ENCODE data around the gene DYDC1. TPM values are rescaled to one million over a fixed set of nuclear protein-coding genes. Genes with fewer than 3 reads are reported as not detected.
A peak's percentile ranks its signal among the peaks of the same experiment; 100 is the strongest.
"Not testable (repeated sequence)": the region's sequence is repeated elsewhere in the genome, so short reads cannot be mapped to it uniquely, and the experiment has no call there.

Gene DYDC1
- total RNA-seq, 2 donors from 2014 or later, result not detected

GRCh38 chr10:80322158-80322557 lies 34.4 kb downstream of the DYDC1 start:
- Mint-ChIP-seq H3K4me3 (no peak overlapping the region), H3K4me1 (ENCODE audit: low read depth in 2 of 2) (no peaks in the 10 kb centered on the region), H3K9me3 (no peaks in the 10 kb centered on the region), H3K36me3 (no peaks in the 10 kb centered on the region), H3K27me3 (peaks cover 2 to 18% of the 10 kb centered on the region in 2 donors), H3K27ac (no peak overlapping the region)
- DNase-seq (ENCODE audit: low spot score), result no peak
- no peak for ATAC-seq

DNA sequence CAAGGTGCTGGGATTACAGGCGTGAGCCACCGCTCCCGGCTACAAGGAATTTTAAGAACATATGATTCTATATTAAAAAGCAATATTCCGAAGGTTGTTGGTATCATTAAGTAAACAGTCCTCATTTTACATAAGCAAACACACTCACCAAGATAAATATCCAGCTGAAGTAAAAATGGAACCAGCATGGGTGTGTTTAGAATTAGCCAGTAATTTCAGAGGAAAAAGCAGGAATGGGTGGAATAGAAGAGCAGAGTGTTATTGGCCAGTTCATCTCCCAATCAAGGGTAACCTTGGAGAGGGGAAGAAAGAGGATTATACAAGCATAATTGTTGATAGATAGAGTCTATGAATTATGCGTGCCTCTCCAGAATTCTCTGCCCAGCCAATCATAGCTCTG lies 35.4 kb downstream of the DYDC1 start:
- H3K4me1 Mint-ChIP-seq (ENCODE audit: low read depth in 2 of 2), result no peaks in the 10 kb centered on the region
- no peak for DNase-seq (ENCODE audit: low spot score)
- H3K27me3 Mint-ChIP-seq, result peaks cover 2 to 18% of the 10 kb centered on the region in 2 donors
- ATAC-seq, result no peak
- H3K27ac Mint-ChIP-seq, result no peak overlapping the region
- H3K36me3 Mint-ChIP-seq, result no peaks in the 10 kb centered on the region
- H3K9me3 Mint-ChIP-seq, result no peaks in the 10 kb centered on the region
- H3K4me3 Mint-ChIP-seq, result no peak overlapping the region

- no peaks in the 10 kb centered on the region for H3K4me1 Mint-ChIP-seq (ENCODE audit: low read depth in 2 of 2)
- H3K9me3 Mint-ChIP-seq, result no peaks in the 10 kb centered on the region
- H3K36me3 Mint-ChIP-seq, result no peaks in the 10 kb centered on the region
- H3K4me3 Mint-ChIP-seq, result no peak overlapping the region
- ATAC-seq (peak in 1 of 2 donors; percentile 45), DNase-seq (ENCODE audit: low spot score) (no peak)
- peaks cover 2 to 18% of the 10 kb centered on the region in 2 donors for H3K27me3 Mint-ChIP-seq
- no peak overlapping the region for H3K27ac Mint-ChIP-seq
These were observed 36.2 kb downstream of the DYDC1 start for GRCh38 chr10:80320377-80320776.

DNA sequence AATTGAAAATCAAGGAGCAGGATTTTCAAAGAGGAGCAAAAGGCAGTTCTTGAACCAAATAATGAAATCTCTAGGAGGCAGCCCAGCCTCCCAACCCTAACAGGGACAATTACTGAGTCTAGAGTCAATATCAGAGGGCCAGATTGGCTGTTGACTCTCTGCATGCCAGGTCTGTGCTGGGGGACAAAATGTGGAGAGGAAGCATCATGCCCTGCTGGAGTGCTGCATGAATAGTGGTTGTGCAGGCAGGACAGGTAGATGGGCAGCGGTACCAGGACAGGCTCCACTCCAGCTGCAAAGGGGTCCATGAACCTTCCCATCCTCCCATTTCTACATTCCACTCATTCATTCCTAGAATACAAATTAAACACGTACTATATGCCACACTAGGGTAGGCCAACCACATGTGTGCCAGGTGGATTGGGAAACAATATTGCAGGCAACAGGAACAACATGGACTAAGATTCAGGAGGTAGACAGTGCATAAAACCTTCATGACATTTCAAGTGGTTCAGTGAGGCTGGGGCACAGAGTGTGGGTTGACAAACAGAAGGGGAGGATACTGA lies 36.7 kb downstream of the DYDC1 start:
- no peak for DNase-seq (ENCODE audit: low spot score)
- Mint-ChIP-seq H3K27ac (no peak overlapping the region), H3K9me3 (no peaks in the 10 kb centered on the region), H3K4me3 (no peak overlapping the region), H3K36me3 (no peaks in the 10 kb centered on the region), H3K27me3 (peaks cover 2 to 18% of the 10 kb centered on the region in 2 donors), H3K4me1 (ENCODE audit: low read depth in 2 of 2) (no peaks in the 10 kb centered on the region)
- ATAC-seq, result peak in 1 of 2 donors; percentile 36

DNA sequence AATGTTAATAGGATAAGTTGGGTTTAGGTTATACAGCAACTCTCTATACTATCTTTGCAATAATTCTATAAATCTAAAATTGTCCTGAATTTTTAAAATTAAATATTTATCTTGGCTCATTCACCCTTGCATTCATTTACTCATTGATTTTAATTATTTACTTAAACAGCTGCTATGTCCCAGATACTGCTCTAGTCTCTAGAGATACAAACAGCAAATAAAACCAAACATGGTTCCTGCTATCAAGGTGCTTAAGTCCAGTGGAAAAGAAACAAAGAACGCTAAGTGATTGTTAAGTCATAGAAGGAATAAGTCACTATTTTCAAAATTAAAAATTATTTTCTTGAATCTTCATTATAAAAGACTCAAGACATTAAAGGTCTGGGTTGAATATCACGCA lies 37.2 kb downstream of the DYDC1 start:
- DNase-seq (ENCODE audit: low spot score) (no peak), ATAC-seq (no peak)
- Mint-ChIP-seq H3K4me1 (ENCODE audit: low read depth in 2 of 2) (no peaks in the 10 kb centered on the region), H3K36me3 (no peaks in the 10 kb centered on the region), H3K9me3 (no peaks in the 10 kb centered on the region), H3K4me3 (no peak overlapping the region), H3K27ac (no peak overlapping the region), H3K27me3 (peaks cover 2 to 18% of the 10 kb centered on the region in 2 donors)

GRCh38 chr10:80318742-80319141 lies 37.8 kb downstream of the DYDC1 start:
- ATAC-seq, result no peak
- DNase-seq (ENCODE audit: low spot score), result no peak
- Mint-ChIP-seq H3K27ac (no peak overlapping the region), H3K36me3 (no peaks in the 10 kb centered on the region), H3K4me3 (no peak overlapping the region), H3K9me3 (no peaks in the 10 kb centered on the region), H3K4me1 (ENCODE audit: low read depth in 2 of 2) (no peaks in the 10 kb centered on the region), H3K27me3 (peaks cover 0 to 18% of the 10 kb centered on the region in 2 donors)

DNA sequence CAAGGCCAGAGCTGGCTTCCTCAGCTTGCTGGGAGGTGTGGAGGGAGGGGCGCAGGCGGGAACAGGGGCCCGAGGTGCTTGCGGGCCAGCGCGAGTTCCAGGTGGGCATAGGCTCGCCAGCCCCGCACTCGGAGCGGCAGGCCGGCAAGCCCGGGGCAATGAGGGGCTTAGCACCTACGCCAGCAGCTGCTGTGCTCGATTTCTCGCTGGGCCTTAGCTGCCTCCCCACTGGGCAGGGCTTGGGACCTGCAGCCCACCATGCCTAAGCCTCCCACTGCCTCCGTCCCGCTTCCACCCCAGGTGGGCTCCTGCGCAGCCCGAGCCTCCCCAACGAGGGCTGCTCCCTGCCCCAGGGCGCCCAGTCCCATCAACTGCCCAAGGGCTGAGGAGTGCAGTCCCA lies 41.2 kb downstream of the DYDC1 start:
- Mint-ChIP-seq H3K27ac (no peak overlapping the region), H3K36me3 (no peaks in the 10 kb centered on the region), H3K27me3 (peaks cover 3 to 28% of the 10 kb centered on the region in 2 donors), H3K4me3 (no peak overlapping the region), H3K4me1 (ENCODE audit: low read depth in 2 of 2) (no peaks in the 10 kb centered on the region), H3K9me3 (no peaks in the 10 kb centered on the region)
- ATAC-seq (peak in 1 of 2 donors; percentile 52), DNase-seq (ENCODE audit: low spot score) (no peak)

DNA sequence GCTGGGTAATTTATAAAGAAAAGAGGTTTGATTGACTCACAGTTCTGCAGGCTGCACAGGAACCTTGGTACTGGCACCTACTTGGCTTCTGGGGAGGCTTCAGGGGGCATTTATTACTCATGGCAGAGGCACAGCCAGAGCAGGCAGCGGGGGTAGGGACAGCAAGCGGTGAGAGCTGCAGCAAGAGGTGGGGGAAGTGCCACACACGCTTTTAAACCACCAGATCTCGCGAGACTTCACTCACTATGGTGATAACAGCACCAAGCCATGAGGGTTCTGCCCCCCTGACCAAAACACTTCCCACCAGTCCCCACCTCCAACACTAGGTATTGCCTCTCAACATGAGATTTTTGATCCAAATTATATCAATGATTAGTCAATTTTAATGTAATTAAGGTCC lies 43.0 kb downstream of the DYDC1 start:
- Mint-ChIP-seq H3K27ac (no peak overlapping the region), H3K27me3 (peaks cover 3 to 18% of the 10 kb centered on the region in 2 donors), H3K9me3 (no peaks in the 10 kb centered on the region), H3K36me3 (no peaks in the 10 kb centered on the region), H3K4me3 (no peak overlapping the region), H3K4me1 (ENCODE audit: low read depth in 2 of 2) (no peaks in the 10 kb centered on the region)
- DNase-seq (ENCODE audit: low spot score), result no peak
- no peak for ATAC-seq

- not testable (repeated sequence) for H3K4me3 Mint-ChIP-seq; H3K9me3 Mint-ChIP-seq; H3K4me1 Mint-ChIP-seq (ENCODE audit: low read depth in 2 of 2); ATAC-seq; H3K27ac Mint-ChIP-seq; DNase-seq (ENCODE audit: low spot score)
- Mint-ChIP-seq H3K36me3 (peaks cover 18% of the 10 kb centered on the region), H3K27me3 (peaks cover 17 to 54% of the 10 kb centered on the region in 2 donors)
These were observed 50.6 kb downstream of the DYDC1 start for GRCh38 chr10:80305989-80306388.

DNA sequence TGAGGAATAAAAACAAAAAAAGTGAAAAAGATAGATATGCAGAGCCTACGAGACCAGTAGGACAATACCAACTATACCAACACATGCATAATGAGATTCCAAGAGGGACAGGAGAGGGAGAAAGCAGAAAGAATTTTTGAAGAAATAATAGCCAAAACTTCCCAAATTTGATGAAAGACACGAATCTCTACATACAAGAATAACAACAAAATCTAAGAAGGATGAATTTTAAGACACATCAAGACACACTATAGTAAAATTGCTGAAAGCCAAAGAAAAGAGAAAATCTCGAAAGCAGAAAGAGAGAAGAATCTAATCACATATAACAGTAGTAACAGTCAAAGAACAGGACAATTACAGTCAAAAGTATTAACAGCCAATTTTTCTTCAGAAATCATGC lies 59.6 kb downstream of the DYDC1 start:
- Mint-ChIP-seq H3K4me1 (ENCODE audit: low read depth in 2 of 2) (no peaks in the 10 kb centered on the region), H3K4me3 (no peak overlapping the region), H3K36me3 (peaks cover 12% of the 10 kb centered on the region), H3K9me3 (peaks cover 12% of the 10 kb centered on the region), H3K27ac (no peak overlapping the region), H3K27me3 (peaks cover 5 to 19% of the 10 kb centered on the region in 2 donors)
- DNase-seq (ENCODE audit: low spot score) (no peak), ATAC-seq (no peak)

- Mint-ChIP-seq H3K36me3 (peaks cover under 1% of the 10 kb centered on the region), H3K4me1 (ENCODE audit: low read depth in 2 of 2) (no peaks in the 10 kb centered on the region), H3K27me3 (peaks cover 10 to 36% of the 10 kb centered on the region in 2 donors), H3K9me3 (peaks cover 5% of the 10 kb centered on the region), H3K4me3 (no peak overlapping the region), H3K27ac (no peak overlapping the region)
- ATAC-seq (no peak), DNase-seq (ENCODE audit: low spot score) (no peak)
These were observed 63.8 kb downstream of the DYDC1 start for GRCh38 chr10:80292607-80293239.

- Mint-ChIP-seq H3K4me3 (no peak overlapping the region), H3K36me3 (no peaks in the 10 kb centered on the region), H3K27me3 (peaks cover 14 to 47% of the 10 kb centered on the region in 2 donors), H3K27ac (no peak overlapping the region), H3K9me3 (no peaks in the 10 kb centered on the region), H3K4me1 (ENCODE audit: low read depth in 2 of 2) (no peaks in the 10 kb centered on the region)
- no peak for DNase-seq (ENCODE audit: low spot score)
- no peak for ATAC-seq
These were observed 65.9 kb downstream of the DYDC1 start for GRCh38 chr10:80290474-80291220.

DNA sequence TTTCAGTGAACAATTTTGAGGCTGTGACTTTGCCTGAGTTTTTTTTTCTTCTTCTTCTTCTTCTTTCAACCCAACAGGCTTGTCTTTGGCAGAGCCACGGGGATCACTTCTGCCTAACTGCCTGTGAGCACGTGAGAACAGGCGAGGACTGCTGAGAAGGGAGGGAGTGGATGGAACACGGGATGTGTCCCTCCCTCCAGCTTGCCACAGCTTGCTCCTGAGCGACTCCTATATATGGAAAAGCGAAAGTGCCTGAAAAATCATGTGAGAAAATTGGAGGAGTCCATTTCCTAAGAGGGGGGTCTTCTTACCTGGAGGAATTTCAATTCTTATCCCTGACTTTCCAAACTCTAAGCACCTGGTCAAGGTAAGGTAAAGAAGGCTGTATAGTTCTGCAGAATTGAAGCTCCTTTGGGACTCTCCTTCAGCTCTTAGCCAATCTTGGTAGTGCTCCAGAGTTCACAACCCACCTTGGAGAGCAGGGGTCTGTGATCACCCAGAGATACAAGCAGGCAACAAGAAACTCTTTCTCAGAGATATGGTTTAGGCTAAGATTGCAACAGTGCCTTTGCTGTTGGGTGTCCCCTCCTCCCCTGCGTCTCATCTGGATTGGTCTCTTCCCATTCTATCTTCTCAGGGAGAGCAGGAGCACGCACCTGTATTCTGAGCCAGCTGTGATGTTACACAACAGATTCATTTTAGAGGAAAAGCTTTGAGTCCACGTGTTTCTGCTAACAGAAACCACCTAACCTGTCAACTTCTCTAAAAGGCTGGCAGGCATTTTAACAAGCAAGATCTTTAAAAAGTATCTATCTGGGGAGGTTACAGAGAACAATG lies 66.9 kb downstream of the DYDC1 start, which contains the start of gene MAT1A:
MAT1A (minus strand) TSS at position 208 of the 837 bp plus-strand sequence. CDS start 235 bp downstream, outside the sequence.
- DNase-seq (ENCODE audit: low spot score) (no peak), ATAC-seq (no peak)
- Mint-ChIP-seq H3K9me3 (no peaks in the 10 kb centered on the region), H3K27ac (no peak within 1 kb of the TSS), H3K4me3 (no peak within 1 kb of the TSS), H3K36me3 (no peaks in the 10 kb centered on the region), H3K4me1 (ENCODE audit: low read depth in 2 of 2) (no peaks in the 10 kb centered on the region), H3K27me3 (peaks cover 14 to 40% of the 10 kb centered on the region in 2 donors)

Data from natural killer cell treated with Interleukin-12 subunit alpha and Interleukin-12 subunit beta and Interleukin-15 and Interleukin-18, amount 100 ng/mL, for 72 hours (primary cell).